Measurements from ENCODE around the gene SYT1.

DNA sequence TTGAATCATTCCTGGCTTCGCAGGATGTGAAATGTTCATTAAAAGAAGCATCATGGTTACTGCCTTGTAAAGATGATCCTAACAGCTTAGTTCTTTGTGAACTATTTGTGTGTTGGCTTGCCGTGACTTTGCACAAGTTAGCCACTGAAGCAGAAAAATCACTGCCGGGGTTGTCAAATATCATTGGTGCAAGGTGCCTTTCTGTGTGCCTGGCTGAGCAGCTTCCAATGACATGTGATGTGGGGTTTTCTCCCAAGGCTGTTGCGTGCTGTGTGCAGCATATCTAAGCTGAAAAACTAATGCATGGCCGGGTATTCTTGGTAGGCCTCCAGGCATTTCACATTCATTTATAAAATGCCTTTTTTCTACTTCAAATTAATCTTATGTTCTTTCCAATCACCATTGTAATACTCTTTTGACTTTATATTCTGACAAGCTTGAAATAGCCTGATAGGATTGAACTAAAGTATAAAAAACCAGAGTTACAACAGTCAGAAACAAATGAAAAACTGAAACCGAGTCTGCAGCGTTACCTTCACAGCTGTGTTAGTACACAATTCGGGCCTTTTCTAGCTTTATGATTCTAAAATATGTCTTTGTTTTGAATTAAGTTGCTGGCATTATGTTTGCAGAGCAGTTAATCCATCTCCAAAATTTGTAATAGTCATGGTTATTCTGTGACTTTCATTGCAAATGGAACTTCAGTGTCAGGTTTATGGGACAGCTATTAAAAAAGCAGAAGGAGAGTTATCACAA, 222.1 kb downstream of the SYT1 start:
- TF ChIP-seq, protein P1, sequence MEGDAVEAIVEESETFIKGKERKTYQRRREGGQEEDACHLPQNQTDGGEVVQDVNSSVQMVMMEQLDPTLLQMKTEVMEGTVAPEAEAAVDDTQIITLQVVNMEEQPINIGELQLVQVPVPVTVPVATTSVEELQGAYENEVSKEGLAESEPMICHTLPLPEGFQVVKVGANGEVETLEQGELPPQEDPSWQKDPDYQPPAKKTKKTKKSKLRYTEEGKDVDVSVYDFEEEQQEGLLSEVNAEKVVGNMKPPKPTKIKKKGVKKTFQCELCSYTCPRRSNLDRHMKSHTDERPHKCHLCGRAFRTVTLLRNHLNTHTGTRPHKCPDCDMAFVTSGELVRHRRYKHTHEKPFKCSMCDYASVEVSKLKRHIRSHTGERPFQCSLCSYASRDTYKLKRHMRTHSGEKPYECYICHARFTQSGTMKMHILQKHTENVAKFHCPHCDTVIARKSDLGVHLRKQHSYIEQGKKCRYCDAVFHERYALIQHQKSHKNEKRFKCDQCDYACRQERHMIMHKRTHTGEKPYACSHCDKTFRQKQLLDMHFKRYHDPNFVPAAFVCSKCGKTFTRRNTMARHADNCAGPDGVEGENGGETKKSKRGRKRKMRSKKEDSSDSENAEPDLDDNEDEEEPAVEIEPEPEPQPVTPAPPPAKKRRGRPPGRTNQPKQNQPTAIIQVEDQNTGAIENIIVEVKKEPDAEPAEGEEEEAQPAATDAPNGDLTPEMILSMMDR (IDR thresholded peaks at IDR 0.05; ENCODE audit: insufficient read depth, low read length), result no peak
- no peak for TF ChIP-seq POLR2AphosphoS5 (IDR thresholded peaks at IDR 0.05; ENCODE audit: low read depth)
- TF ChIP-seq, protein P2, sequence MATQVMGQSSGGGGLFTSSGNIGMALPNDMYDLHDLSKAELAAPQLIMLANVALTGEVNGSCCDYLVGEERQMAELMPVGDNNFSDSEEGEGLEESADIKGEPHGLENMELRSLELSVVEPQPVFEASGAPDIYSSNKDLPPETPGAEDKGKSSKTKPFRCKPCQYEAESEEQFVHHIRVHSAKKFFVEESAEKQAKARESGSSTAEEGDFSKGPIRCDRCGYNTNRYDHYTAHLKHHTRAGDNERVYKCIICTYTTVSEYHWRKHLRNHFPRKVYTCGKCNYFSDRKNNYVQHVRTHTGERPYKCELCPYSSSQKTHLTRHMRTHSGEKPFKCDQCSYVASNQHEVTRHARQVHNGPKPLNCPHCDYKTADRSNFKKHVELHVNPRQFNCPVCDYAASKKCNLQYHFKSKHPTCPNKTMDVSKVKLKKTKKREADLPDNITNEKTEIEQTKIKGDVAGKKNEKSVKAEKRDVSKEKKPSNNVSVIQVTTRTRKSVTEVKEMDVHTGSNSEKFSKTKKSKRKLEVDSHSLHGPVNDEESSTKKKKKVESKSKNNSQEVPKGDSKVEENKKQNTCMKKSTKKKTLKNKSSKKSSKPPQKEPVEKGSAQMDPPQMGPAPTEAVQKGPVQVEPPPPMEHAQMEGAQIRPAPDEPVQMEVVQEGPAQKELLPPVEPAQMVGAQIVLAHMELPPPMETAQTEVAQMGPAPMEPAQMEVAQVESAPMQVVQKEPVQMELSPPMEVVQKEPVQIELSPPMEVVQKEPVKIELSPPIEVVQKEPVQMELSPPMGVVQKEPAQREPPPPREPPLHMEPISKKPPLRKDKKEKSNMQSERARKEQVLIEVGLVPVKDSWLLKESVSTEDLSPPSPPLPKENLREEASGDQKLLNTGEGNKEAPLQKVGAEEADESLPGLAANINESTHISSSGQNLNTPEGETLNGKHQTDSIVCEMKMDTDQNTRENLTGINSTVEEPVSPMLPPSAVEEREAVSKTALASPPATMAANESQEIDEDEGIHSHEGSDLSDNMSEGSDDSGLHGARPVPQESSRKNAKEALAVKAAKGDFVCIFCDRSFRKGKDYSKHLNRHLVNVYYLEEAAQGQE (IDR thresholded peaks at IDR 0.05; ENCODE audit: insufficient replicate concordance, low read depth), result no peak
